ENCODE results near the gene OXT. TPM values are rescaled to one million over a fixed set of nuclear protein-coding genes. Genes with fewer than 3 reads are reported as not detected.

Gene OXT
- total RNA-seq, 2 donors from 2014 or later, result not detected

DNA sequence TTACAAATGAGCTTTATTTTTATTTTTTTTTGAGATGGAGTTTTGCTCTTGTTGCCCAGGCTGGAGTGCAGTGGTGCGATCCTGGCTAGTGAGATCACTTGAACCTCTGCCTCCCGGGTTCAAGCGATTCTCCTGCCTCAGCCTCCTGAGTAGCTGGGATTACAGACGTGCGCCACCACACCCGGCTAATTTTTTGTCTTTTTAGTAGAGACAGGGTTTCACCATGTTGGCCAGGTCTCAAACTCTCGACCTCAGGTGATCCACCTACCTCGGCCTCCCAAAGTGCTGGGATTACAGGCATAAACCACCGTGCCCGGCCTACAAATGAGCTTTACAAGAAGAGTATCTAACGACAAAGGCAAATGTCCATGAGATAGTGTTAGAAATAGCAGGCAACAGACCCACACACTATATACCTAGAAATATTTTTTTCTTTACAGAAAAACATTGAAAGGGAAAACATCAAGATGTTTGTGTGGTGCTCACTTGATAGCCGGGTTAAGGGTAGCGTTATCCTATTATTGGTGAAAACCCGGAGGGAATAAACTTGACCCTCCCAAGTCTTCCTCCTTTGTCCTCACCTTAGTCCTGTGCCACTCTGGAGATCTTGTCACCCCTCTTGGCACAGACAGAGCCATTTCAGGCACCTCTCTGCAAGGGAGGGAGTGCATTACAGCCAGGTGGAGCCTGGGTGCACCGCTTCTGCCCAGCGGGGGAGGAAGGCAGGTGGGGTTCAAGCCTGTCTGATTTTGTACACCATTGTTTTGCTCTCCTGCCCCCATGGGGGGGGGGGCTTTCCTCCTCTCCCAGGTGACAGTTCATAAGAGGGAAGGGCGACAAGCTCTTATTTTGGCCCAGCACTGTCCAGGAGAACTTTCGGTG is 34.1 kb downstream of the OXT start:
- DNase-seq (ENCODE audit: low spot score), result no peak
- intact Hi-C loops (cut with DNase I), result no loop called here

DNA sequence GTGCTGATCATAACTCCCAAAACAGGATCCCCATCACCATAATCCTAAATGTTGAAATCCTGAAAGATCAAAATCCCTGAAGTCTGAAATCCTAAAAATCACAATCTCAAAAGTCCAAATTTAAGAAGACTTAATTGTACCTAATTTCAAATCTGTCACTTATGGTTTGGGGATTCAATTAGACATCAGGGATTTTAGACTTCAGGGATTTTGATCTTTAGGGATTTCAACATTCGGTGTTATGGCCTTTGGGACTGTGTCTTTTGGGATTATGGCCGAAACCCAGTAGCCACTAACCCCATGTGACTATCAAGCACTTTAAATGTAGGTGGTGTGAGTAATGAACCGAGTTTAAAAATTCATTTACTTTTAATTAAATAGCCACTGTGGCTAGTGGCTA is 34.8 kb downstream of the OXT start:
- no peak for DNase-seq (ENCODE audit: low spot score)
- intact Hi-C loops (cut with DNase I), result no loop called here

DNA sequence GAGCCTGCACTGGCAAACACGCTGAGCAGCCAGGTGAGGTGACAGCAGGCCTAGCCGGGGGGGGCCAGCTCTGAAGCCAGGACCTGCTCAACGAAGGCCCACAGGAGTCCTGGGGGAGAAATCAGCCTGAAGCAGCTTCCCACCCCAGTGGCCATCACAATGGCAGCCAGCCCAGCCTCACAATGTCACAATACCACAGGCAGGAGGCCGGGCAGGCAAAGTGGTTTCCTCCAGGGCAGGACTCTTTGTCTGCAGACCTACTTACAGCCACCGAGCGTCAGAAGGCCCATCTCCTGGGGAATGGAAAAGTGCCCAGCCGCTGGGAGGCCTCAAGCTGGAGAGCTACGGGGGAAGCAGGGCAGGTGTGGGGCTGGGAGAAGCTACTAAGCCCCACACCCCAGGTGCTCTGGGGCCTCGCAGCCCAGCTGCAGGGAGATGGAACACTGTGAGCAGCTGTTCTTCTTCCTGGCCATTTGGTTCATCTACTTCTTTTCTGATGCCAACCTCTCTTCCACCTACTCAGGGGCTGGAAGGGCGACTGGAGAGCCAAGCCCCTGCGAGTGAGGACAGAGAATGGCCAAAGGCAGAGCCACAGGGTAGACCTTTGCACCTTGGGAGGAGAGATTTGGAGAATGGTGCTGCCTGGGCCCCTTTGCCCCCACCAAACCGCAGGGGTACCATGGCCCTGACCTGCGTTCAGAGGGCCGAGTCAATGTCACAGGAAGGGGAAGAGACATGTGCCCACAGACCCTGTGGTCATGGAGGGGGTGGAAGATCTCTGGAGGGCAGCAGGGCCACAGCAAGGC is 35.4 kb downstream of the OXT start:
- intact Hi-C loops (cut with DNase I), result no loop called here
- DNase-seq (ENCODE audit: low spot score), result no peak

DNA sequence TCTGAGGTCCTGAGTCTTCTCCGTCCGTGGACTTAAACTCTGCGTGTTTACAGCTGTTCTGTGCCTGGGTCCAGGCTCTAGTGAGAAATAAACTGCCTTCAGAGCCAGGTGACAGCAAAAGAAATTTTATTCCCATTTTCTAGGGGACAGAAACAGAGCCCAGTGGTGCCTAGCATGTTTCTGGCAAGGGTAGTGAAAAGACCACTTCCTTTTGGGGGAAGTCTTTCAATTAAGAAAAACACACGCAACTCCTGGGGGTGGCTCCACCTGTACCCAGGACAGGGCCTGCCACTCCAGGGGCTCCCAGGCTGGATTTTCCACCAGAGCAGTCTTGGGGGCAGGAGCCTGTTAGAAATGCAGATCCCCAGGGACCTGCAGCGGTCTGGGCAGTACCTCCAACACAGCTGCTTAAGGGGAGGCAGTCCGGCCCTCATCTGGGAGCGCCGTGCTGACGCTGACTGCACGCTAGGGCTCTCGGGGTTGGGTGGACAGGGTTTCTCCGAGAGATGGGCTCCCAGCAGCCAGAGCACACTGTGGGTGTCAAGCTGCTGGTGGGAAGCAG is 36.1 kb downstream of the OXT start:
- DNase-seq (ENCODE audit: low spot score), result no peak
- intact Hi-C loops (cut with DNase I), result no loop called here

DNA sequence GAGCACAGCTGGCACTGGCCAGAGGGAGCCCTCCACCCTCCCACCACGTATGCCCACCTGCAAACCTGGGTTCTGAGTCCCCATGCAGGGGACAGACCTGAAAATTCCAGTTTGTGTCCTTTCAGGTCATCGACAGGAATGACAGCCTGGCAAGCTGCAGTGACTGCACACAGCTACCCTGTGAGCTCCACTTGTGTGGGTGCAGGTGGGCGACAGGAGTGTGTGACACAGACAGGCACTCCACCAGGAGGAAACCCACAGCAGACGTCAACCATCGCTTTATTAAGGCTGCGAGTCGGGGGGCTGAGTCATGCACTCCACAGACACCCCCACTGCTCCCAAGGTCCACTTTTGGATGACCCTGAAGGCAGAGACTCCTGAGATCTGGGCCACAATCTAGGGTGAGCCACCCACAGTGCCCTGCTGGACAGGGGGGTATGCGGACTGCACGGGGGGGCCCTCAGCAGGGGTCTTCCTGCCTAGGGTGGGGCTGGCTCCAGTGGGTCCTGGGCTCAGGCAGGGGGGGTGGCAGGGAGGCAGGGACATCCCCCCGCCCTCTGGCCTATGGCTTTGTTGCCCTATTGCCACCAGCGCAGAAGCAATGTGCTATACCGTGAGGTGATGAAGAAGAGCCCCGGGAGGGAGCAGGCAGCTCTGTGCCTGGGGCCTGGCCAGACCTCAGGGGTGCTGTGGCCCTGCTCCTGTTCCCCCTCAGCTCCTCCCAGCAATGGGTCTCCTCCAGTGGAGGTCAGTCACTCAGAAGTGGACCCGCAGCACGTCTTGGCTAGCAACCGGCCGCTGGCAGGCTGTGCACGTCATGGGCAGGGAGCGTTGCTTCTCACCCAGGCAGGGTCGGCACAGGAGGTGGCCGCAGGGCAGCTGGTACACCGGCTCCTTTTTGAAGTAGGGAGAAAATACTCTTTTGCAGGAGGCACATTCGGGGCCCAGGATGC is 38.2 kb downstream of the OXT start:
- intact Hi-C loops (cut with DNase I), result loop anchor here in 1 of 2 donors (2.0 kb wide), 1 partner anchor 55 kb away; no protein-coding TSS in a partner anchor
- DNase-seq (ENCODE audit: low spot score), result no peak

DNA sequence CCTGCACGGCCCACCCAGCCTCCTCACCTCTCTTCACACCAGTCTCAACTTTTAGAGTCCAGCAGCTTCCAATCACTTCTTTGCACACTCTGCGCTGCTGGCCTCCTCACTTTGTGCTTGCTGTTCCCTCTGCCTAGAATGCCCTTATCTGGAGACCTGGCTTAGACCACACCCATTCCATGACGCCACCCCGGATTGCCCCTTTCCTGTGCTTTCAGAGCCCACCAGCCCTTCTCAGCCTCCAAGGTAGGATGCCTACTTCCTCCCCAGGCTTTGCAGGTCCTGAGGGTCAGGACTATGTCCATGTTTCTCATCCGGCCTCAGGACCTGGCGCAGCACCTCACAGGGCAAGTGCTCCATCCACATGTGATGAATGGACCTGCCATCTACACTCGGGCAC is 40.1 kb downstream of the OXT start:
- intact Hi-C loops (cut with DNase I), result loop anchor here in 1 of 2 donors (2.0 kb wide), 1 partner anchor 57 kb away; no protein-coding TSS in a partner anchor

DNA sequence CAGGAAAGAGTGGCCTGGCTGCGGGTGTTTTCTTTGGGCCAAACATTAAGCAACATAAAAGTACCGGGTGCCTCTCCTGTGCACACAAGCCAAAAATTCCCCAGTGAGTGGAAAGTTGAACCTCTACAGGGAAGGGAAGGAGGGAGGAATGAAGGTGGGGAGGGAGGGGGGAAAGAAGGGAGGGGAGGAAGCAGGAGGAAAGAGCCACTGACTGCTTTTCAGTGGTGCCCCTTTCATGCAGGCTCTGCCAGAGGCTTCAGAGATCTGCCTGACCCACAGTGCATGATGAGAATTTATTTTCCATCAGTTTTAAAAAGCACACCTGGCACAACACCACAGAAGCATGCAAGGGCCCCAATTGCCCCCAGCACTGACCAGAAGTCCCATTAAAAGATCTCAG is 40.6 kb downstream of the OXT start:
- DNase-seq (ENCODE audit: low spot score), result no peak
- intact Hi-C loops (cut with DNase I), result loop anchor here in 1 of 2 donors (2.0 kb wide), 1 partner anchor 57 kb away; no protein-coding TSS in a partner anchor

More for the DNA sequence above, 40.1 kb downstream of the OXT start:
- no peak for DNase-seq (ENCODE audit: low spot score)

DNA sequence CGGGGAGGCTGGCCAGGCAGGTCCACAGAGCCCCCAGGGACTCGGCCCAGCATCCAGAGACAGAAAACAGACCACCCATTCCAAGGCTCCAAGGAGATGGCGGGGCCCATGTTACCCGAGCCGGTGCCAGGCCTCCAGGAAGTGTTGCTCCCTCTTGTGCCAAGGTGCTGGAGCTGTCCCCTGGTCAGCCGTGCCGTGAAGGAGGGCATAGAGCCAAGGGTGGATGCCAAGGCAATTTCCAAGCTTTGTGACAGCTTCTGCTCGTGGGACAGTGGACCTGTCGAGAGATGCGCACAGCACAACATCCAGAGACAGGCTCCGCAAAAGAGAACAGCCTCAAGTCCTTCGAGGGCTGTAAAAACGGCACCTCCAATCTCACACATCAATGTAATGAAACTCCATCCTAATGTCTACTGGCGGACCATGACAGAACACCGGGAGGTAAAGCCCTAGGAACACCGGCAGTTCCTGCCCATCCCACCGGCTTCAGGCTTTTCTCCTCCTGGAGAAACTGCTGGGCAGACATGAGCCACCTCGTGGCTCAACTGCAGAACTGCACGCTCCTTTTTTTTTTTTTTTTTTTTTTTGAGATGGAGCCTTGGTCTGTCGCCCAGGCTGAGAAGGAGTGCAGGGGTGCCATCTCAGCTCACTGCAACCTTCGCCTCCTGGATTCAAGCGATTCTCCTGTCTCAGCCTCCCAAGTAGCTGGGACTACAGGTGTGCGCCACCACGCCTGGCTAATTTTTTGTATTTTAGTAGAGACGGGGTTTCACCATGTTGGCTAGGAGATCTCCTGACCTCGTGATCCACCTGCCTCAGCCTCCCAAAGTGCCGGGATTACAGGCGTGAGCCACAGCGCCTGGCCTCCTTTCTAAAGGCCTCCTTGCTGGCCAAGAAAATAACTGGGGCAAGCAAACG is 44.0 kb downstream of the OXT start:
- DNase-seq (ENCODE audit: low spot score), result peak; percentile 71
- intact Hi-C loops (cut with DNase I), result loop anchor here in 1 of 2 donors (5.0 kb wide), 1 partner anchor 63 kb away; no protein-coding TSS in a partner anchor

DNA sequence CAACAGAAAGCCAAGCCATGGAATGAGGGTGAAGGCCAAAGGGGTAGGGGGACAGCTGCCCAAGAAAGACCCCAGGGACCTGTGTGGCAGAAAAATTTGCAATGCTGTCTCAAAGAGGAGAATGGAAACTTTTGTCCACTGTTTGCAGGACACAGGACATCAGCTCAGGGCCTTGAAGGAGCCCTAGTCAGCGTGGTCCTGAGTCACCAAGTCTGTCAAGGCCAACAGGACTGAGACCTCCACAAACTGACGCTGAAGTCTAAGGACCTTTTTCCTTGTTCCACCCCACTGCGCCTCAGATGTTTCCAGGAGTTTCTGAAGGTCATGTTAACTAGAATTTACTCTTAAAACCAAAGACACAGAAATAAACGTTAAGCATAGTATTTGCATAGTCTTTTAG is 44.9 kb downstream of the OXT start:
- intact Hi-C loops (cut with DNase I), result loop anchor here in 1 of 2 donors (5.0 kb wide), 1 partner anchor 64 kb away; no protein-coding TSS in a partner anchor
- DNase-seq (ENCODE audit: low spot score), result no peak

DNA sequence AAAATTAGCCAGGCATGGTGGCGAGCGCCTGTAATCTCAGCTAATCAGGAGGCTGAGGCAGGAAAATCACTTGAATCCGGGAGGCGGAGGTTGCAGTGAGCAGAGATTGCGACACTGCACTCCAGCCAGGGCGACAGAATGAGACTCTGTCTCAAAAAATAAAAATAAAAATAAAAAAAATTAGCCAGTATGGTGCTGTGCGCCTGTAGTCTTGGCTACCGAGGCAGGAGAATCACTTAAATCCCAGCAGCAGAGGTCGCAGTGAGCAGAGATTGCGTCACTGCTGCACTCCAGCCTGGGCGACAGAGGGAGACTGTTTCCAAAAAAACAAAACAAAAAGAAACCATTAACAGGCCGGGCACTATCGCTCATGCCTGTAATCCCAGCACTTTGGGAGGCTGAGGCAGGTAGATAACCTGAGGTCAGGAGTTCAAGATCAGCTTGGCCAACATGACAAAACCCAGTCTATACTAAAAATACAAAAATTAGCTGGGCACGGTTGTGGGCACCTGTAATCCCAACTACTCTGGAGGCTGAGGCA is 46.5 kb downstream of the OXT start:
- DNase-seq (ENCODE audit: low spot score), result peak; percentile 90
- intact Hi-C loops (cut with DNase I), result loop anchor here in 1 of 2 donors (5.0 kb wide), 1 partner anchor 66 kb away; no protein-coding TSS in a partner anchor

DNA sequence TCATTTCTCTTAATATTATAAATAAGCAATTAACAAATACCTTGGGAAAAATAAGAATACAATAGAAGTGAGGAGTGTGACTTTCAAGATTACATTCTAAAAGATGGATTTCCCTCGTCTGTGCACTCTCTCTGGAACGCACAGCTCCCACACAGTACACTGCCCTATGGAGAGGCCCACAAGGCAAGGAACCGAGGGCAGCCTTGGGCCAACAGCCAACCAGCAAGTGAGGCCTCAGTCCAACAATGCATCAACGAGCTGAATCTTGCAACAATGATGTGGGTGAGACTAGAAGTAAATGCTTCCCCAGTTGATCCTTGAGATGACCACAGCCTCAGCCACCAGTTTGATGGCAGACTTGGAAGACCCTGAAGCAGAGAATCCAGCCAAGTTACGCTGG is 47.6 kb downstream of the OXT start:
- intact Hi-C loops (cut with DNase I), result loop anchor here in 1 of 2 donors (5.0 kb wide), 1 partner anchor 67 kb away; no protein-coding TSS in a partner anchor
- no peak for DNase-seq (ENCODE audit: low spot score)

DNA sequence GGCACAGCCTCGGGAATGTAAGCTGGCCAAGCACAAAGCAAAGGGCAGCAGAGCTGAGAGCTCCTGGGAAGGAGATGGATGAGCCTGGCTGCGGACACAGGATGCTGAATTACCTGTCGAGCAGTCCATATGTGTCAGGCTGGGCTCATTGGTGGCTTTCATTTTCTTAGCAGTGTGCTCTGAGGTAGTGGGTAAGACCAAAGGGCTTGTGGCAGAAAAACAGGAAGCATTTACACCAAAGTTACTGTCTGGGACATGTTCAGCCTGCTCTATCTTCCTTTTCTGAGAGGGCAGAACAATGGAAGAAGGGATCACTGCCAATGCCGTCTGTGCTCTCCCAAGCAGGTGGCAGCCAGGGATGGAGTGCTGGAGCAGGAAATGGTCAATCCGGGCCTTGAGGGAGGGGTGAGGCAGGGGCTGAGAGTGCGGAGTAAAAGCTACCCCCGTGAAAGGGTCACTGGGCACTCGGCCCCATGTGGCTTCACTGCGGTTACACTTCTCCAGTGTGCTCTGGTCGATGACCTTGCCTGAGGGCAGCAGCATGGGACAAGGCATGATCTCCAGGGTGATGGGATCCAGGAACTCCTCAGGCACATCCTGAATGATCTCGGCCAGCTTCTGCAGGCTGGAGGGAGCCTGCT is 50.0 kb downstream of the OXT start:
- no peak for DNase-seq (ENCODE audit: low spot score)
- intact Hi-C loops (cut with DNase I), result no loop called here

Other genes starting within 250 kb of the OXT start
- 10 to 100 TPM; 20.1 to 24.8 TPM for gene PCED1A, start 231.0 kb upstream of the OXT start, total RNA-seq
- gene VPS16, start 230.9 kb upstream of the OXT start, total RNA-seq, result 10 to 100 TPM; 32.3 to 33.1 TPM
- 10 to 100 TPM; 49.2 to 62.5 TPM for gene PTPRA, start 198.1 kb upstream of the OXT start, total RNA-seq
- under 1 TPM in 1 of 2 donors, not detected in 1; 0.43 TPM for gene GNRH2, start 28.0 kb upstream of the OXT start, total RNA-seq
- gene MRPS26, start 25.6 kb upstream of the OXT start, total RNA-seq, result 10 to 100 TPM; 22.4 to 26.2 TPM
- not detected for gene AVP, start 13.1 kb downstream of the OXT start, total RNA-seq
- 10 to 100 TPM in 1 of 2 donors, 1 to 10 TPM in 1; 9.2 to 10.6 TPM for gene FASTKD5, start 88.2 kb downstream of the OXT start, total RNA-seq
- gene UBOX5, start 88.2 kb downstream of the OXT start, total RNA-seq, result 1 to 10 TPM; 5.2 to 6.2 TPM
- 1 to 10 TPM; 4.2 to 8.0 TPM for gene LZTS3, start 101.9 kb downstream of the OXT start, total RNA-seq
- gene DDRGK1, start 133.1 kb downstream of the OXT start, total RNA-seq, result 10 to 100 TPM; 38.3 to 38.6 TPM
- 10 to 100 TPM; 31.1 to 33.7 TPM for gene ITPA, start 137.9 kb downstream of the OXT start, total RNA-seq
- gene SLC4A11, start 167.6 kb downstream of the OXT start, total RNA-seq, result 1 to 10 TPM in 1 of 2 donors, under 1 TPM in 1; 0.38 to 1.1 TPM

Data from posterior vena cava (tissue), 2 donors.